Measurements from ENCODE around the gene ADD2. TPM values are rescaled to one million over a fixed set of nuclear protein-coding genes. Genes with fewer than 3 reads are reported as not detected.
A peak's percentile ranks its signal among the peaks of the same experiment; 100 is the strongest.

Gene ADD2
- total RNA-seq, 1 experiment from 2014 or later = 3.5 TPM

DNA sequence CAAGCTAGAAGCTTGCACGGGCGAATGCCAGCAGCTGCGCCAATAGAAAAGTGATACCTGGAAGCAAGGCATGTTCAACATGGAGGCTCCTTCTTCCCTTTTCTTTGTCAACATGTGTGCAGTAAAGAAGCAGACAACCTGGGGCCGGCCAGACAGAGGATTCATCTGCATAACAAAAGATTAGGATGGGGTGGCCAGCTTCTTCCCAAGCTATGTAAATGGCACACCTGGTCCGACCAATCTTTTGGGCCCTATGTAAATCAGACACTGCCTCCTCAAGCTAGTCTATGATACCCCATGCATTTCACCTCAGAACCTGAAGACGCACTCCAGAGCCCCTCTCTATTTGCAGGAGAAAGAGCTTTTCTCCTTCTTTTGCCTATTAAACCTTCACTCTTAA lies 148.0 kb downstream of the ADD2 start:
- no peak overlapping the region for H2AFZ ChIP-seq
- ChIA-PET POLR2A (ENCODE audit: unreplicated experiment) (interaction anchor here (0.5 kb wide), 1 partner anchor 8 kb away, joined by 5 read pairs; no protein-coding TSS in a partner anchor), CTCF (interaction anchor here (0.6 to 0.9 kb wide), 2 partner anchors 311 to 705 kb away, joined by 3 to 4 read pairs; partner anchors contain the start of gene MXD1)
- H3K4me2 ChIP-seq = no peak overlapping the region
- H3K9me3 ChIP-seq (ENCODE audit: insufficient read depth, low read depth) = no peaks in the 10 kb centered on the region
- intact Hi-C loops (cut with micrococcal nuclease; ENCODE audit: unreplicated experiment) = no loop called here
- no peak overlapping the region for H3K4me3 ChIP-seq
- TF ChIP-seq EZH2 (IDR thresholded peaks at IDR 0.05; ENCODE audit: low read depth) (no peak), CTCF (conservative IDR thresholded peaks at IDR 0.05) (no peak)
- no peak for DNase-seq
- H3K79me2 ChIP-seq (ENCODE audit: low read depth) = no peaks in the 10 kb centered on the region
- no peaks in the 10 kb centered on the region for H3K27me3 ChIP-seq (ENCODE audit: insufficient read depth, low read depth)
- BruUV-seq (replicated peaks) = no TSS peak
- H3K36me3 ChIP-seq (ENCODE audit: low read depth) = no peaks in the 10 kb centered on the region
- no peaks in the 10 kb centered on the region for H3K9me2 ChIP-seq (ENCODE audit: insufficient read depth)
- peaks cover 23% of the 10 kb centered on the region for H3K4me1 ChIP-seq (replicated peaks; ENCODE audit: insufficient read depth)
- no peaks in the 10 kb centered on the region for H4K20me1 ChIP-seq (ENCODE audit: insufficient read depth)
- H3F3A ChIP-seq (ENCODE audit: insufficient read depth, low read depth) = peaks cover 17% of the 10 kb centered on the region
- no peak overlapping the region for H3K27ac ChIP-seq

- Histone ChIP-seq H3K9me3 (ENCODE audit: insufficient read depth, low read depth) (no peaks in the 10 kb centered on the region), H2AFZ (no peak overlapping the region), H3K79me2 (ENCODE audit: low read depth) (no peaks in the 10 kb centered on the region), H4K20me1 (ENCODE audit: insufficient read depth) (no peaks in the 10 kb centered on the region), H3K27me3 (ENCODE audit: insufficient read depth, low read depth) (no peaks in the 10 kb centered on the region), H3F3A (ENCODE audit: insufficient read depth, low read depth) (peaks cover 17% of the 10 kb centered on the region), H3K9me2 (ENCODE audit: insufficient read depth) (no peaks in the 10 kb centered on the region), H3K27ac (no peak overlapping the region), H3K4me2 (no peak overlapping the region), H3K4me1 (replicated peaks; ENCODE audit: insufficient read depth) (peaks cover 24% of the 10 kb centered on the region), H3K36me3 (ENCODE audit: low read depth) (no peaks in the 10 kb centered on the region), H3K4me3 (no peak overlapping the region)
- ChIA-PET CTCF (interaction anchor here (0.6 to 0.9 kb wide), 2 partner anchors 311 to 319 kb away, joined by 4 read pairs; no protein-coding TSS in a partner anchor), POLR2A (ENCODE audit: unreplicated experiment) (interaction anchor here (0.5 kb wide), 1 partner anchor 9 kb away, joined by 5 read pairs; no protein-coding TSS in a partner anchor)
- DNase-seq = no peak
- intact Hi-C loops (cut with micrococcal nuclease; ENCODE audit: unreplicated experiment) = no loop called here
- TF ChIP-seq CTCF (conservative IDR thresholded peaks at IDR 0.05) (no peak), EZH2 (IDR thresholded peaks at IDR 0.05; ENCODE audit: low read depth) (no peak)
- no TSS peak for BruUV-seq (replicated peaks)
Measured at GRCh38 chr2:70619167-70619566, 148.8 kb downstream of the ADD2 start.

GRCh38 chr2:70616168-70616694 lies 151.8 kb downstream of the ADD2 start:
- no peak overlapping the region for H2AFZ ChIP-seq
- ChIA-PET POLR2A (ENCODE audit: unreplicated experiment) (interaction anchor here (0.6 to 0.7 kb wide), 4 partner anchors 59 to 314 kb away, joined by 3 to 9 read pairs (median 4); no protein-coding TSS in a partner anchor), CTCF (interaction anchor here (0.8 to 1.3 kb wide), 2 partner anchors 74 to 119 kb away, joined by 3 read pairs; no protein-coding TSS in a partner anchor)
- peak; percentile 67 to 96 for DNase-seq
- no peak overlapping the region for H3K4me3 ChIP-seq
- TF ChIP-seq EZH2 (IDR thresholded peaks at IDR 0.05; ENCODE audit: low read depth) (no peak), CTCF (conservative IDR thresholded peaks at IDR 0.05) (no peak)
- no peaks in the 10 kb centered on the region for H3K36me3 ChIP-seq (ENCODE audit: low read depth)
- H3F3A ChIP-seq (ENCODE audit: insufficient read depth, low read depth) = peaks cover 17% of the 10 kb centered on the region
- no peaks in the 10 kb centered on the region for H3K27me3 ChIP-seq (ENCODE audit: insufficient read depth, low read depth)
- peaks cover 24% of the 10 kb centered on the region for H3K4me1 ChIP-seq (replicated peaks; ENCODE audit: insufficient read depth)
- no TSS peak for BruUV-seq (replicated peaks)
- H3K27ac ChIP-seq = peak overlapping the region; percentile 33; the same call in 1 of the 2 replicates
- intact Hi-C loops (cut with micrococcal nuclease; ENCODE audit: unreplicated experiment) = loop anchor here (1.0 to 2.0 kb wide), 4 partner anchors 45 to 287 kb away; no protein-coding TSS in a partner anchor
- no peaks in the 10 kb centered on the region for H3K9me3 ChIP-seq (ENCODE audit: insufficient read depth, low read depth)
- H3K4me2 ChIP-seq = peak overlapping the region; percentile 46
- H3K9me2 ChIP-seq (ENCODE audit: insufficient read depth) = no peaks in the 10 kb centered on the region
- H4K20me1 ChIP-seq (ENCODE audit: insufficient read depth) = no peaks in the 10 kb centered on the region
- no peaks in the 10 kb centered on the region for H3K79me2 ChIP-seq (ENCODE audit: low read depth)

Data from PC-9 (cell line).